GM18867 (cell line): ENCODE measurements around the gene TGM2.

Experiments
- ATAC-seq: cut with Tn5 transposase; IDR thresholded peaks from one replicate; pipeline ENCODE4 v1.9.1; 2021; ENCODE audit warnings: mild to moderate bottlenecking, moderate library complexity; ENCODE audit not compliant: unreplicated experiment

TGM2 gene

GRCh38 chr20:38199501-38200390, 34.7 kb upstream of the TGM2 start:
- no peak for ATAC-seq

DNA sequence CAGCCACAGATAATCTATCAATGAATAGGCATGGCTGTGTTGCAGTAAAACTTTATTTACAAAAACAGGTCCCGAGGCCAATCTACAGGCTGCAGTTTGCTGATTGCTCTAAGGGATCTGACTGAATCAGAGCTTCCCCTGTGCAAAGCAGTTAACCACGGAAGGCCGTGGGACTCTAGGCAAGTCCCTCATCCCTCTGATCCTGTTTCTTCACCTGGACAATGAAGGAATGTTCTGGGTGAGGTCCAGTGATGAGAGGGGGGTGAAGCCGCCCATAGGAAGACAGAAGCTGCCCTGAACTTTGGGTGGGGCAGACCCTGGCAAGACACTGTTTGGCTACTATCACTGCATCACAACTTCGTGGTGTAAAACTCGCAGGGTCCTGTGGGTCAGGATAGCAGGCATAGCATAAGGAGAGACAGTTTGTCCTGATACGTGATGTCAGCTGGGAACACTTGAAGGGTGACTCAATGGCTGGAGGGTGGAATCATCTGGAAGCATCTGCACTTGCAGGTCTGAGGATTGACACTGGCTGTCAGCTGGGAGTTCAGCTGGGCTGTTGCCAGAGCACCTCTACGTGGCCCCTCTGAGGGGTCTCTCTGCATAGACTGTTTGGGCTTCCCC, 33.3 kb upstream of the TGM2 start:
- ATAC-seq: no peak

GRCh38 chr20:38197619-38198018, 32.5 kb upstream of the TGM2 start:
- ATAC-seq: no peak

DNA sequence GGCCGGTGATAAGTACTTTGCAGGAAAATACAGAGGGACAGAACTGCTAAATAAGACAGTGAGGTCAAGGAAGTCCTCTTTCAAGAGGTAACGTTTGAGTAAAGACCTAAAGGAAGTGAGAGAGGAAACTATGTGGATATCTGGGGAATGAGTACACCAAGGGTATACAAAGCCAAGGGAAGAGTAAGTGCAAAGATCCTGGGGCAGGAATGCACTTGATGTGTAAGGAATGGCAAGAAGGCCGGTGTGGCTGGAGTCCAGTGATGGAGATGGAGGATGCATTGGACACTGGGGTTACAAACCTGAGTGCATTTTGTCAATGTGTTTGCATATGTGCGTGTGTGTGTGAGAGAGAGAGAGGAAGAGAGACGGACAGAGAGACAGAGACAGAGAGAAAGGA, 32.1 kb upstream of the TGM2 start:
- ATAC-seq: no peak

DNA sequence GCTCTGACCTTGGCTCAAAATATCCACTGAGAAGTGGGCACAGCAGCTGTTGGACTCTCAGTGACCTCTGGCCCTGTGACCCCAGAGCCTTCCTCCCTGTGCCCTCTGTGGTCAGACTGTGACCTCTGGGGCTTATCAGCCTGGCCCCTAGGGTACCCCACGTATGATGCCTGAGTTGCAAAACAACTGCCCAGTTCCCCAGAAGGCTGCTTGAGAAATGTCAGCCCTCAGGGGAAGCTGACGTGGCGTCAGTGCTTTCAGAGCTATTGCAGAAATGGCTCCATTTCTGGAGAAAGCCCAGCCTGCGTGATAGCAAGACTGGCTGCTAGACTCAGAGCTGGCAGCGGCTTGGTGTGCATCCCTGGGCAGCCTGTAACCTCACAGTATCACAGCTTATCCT, 31.5 kb upstream of the TGM2 start:
- no peak for ATAC-seq

DNA sequence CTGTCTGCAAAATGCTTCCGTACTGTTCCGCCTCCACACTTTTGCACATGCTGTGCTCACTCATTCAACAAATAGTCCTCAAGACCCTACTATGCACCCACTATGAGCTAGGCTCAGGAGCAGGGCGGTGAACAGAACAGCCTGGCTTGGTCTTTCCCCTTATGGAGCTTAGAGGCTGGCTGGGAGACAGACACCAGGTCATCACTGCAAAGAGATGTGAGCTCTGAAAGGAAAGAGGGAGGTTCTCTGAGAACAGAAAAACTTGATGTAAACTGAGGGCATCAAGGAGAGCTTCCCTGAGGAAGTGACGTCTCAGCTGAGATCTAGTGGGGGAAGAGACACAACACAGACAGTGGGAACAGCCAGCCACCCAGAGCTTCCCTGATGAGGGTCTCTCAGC, 31.0 kb upstream of the TGM2 start:
- no peak for ATAC-seq

- no peak for ATAC-seq
Observed at GRCh38 chr20:38195521-38195920, 30.5 kb upstream of the TGM2 start.

DNA sequence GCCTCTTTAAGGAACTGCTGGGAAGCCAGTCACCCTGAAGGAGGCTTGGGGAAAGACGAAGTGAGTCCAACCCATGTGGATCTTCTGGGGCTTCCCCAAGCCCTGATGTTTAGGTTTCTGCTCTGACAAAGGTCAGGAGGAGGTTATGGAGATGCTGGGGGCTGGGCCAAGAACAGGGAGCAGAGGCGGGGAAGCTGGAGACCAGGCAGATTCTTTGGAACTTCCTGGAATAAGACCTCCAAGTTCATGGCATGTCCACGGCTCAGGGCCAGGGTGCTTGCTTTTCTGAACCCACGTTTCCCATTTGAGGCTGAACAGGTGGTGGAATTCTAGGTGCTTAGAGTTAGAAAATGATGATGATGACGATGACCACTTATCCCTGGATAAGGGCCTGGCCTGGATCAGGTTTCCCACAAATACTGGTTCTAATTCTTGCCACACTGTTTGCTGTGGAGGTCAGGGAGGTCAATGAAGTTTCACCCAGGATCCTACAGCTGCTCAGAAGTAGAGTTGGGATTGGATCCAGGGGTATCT, 30.0 kb upstream of the TGM2 start:
- no peak for ATAC-seq

DNA sequence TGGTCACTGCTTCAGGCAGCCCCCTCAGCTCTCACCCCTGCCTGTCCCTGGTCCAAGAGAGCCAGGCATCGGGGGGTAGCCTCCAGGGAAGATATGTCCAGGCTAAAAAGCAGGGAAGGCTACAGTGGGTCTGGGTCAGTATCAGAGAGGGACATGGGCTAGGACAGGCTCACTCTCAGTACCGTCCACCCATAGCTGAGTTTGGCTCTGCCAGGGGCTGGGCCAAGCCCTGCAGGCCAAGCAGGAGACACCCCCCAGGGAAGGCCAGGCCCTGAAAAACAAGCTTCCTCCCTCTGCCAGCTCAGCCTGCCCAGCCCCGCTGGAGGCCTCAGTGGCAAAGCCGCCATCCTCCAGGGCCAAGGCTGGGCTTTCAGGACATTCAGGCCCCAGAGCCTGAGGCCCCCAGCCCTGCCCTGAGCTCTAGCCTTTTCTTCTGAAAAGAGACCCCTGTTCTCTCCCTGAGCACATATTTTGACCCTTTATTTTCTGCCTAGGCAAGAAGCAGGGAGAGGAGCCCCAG, 28.6 kb upstream of the TGM2 start:
- ATAC-seq: no peak

GRCh38 chr20:38192323-38192885, 27.3 kb upstream of the TGM2 start:
- no peak for ATAC-seq

DNA sequence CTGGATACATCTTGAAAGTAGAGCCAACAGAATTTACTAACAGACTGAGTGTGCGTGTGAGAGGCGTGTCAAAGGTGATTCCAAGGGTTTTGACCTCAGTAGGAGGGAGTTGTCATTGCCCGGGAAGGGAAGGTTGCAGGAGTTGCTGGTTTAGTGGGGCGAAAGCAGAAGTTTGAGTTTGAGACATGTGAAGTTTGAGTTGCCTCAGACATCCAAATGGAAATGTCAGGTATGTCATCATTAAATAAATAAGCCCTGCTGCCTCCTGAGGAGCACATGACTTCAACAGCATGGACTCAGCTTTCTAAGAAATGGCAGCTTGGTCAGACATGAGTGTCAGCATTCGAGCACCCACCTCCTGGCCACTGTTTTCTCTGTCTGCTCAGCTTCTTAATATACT, 26.6 kb upstream of the TGM2 start:
- no peak for ATAC-seq

DNA sequence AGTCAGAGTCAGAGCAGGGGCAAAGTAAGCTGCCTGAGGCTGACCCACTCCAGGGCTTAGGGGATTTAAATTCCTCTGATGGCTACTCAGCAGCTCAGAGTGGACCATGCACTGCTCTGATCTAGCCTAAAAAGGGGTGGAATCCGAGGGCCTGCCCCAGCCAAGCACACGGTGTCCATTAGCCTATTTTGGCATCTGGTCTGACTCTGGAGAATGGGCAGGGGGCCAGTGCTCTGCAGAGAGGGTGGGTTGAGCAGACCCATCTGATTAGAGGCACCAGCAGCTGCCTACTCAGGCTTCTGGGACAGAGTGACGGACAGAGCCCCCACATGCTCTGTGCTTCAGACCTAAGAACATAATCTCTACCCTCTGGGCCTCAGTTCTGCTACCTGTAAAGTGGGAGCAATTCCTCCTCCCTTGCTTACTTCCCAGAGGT, 25.9 kb upstream of the TGM2 start:
- no peak for ATAC-seq

GRCh38 chr20:38190166-38190565, 25.1 kb upstream of the TGM2 start:
- no peak for ATAC-seq

- ATAC-seq: no peak
Observed at GRCh38 chr20:38187517-38187916, 22.4 kb upstream of the TGM2 start.

GRCh38 chr20:38186788-38187221, 21.7 kb upstream of the TGM2 start:
- ATAC-seq: no peak

DNA sequence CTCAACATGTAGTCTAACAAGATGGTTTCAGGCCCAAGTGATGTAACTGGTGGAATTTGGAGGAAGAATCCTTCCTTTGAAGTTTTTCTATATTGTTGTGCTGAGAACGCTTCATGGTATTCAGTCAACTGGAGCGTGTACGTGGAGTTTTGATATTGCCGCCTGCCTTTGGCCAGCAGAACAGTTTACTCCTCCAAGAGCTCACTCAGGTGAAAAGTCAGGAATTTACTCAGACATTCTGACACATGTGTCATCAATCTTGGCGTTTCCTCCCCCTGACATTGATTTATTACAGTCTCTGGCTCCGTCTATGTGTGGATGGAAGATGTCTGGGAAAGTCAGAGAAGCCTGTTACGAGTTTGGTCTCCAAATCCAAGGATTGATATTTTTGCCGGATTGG, 19.0 kb upstream of the TGM2 start:
- ATAC-seq: no peak

- no peak for ATAC-seq
Observed at GRCh38 chr20:38181971-38182370, 16.9 kb upstream of the TGM2 start.

DNA sequence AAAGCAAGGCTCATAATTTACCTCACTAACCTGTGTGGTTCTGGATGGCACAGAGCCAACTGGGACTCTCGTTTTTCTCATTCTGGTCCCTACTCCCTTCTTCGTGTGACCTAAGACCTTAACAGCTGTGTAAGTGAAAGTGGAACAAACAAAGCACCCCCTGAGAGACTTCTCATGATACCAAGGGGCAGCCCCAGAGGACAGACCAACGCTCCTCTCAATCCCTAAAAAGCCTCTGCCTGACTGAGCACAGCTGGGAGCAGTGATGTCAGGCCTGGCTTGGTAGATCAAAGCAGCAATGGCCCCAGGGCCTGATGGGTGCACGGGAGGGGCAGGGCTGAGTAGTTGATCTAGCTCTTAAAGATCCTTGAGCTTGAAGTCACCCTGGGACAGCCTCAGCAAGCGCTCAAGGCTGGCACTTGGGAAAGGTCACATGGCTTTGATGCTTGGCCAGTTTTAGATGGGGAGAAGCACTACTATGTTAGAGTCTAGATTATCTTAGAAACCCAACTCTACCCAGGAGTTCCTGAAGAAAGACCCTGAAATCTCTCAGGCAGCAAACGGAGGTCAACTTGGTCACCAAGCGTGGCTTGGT, 16.2 kb upstream of the TGM2 start:
- peak; percentile 73 for ATAC-seq

DNA sequence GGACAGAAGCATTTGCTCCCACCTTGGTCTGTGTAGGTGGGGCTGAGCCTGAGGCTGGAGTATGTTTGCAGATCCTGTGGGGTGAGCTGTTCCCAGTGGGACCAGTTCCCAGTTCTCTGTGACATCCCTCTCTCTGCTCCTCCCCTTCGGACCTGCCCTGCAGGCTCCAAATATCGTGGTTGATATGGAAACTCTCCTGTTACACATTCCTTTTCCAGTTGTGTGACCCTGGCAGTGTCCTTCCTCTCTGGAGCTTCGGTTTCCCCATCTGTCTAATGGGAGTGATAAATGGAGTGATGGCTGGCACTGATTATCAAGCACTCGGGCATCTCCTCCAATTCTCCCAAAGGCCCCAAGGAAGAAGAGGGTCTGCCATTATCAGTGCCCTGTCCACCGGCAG, 15.7 kb upstream of the TGM2 start:
- no peak for ATAC-seq

DNA sequence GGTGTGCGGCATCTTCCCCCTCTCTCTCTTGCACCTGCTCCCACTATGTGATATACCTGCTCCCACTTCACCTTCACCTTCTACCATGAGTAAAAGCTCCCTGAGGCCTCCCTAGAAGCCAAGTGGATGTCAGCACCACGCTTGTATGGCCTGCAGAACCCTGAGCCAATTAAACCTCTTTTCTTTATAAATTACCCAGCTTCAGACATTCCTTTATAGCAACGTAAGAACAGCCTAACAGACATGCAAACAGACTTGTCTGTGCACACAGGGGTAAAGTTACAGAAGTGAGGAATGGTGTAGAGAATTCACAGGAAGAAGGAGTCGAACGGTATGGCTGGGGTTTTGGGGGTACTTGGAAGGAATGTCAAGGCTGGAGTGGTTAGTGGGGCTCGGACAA, 14.8 kb upstream of the TGM2 start:
- no peak for ATAC-seq

DNA sequence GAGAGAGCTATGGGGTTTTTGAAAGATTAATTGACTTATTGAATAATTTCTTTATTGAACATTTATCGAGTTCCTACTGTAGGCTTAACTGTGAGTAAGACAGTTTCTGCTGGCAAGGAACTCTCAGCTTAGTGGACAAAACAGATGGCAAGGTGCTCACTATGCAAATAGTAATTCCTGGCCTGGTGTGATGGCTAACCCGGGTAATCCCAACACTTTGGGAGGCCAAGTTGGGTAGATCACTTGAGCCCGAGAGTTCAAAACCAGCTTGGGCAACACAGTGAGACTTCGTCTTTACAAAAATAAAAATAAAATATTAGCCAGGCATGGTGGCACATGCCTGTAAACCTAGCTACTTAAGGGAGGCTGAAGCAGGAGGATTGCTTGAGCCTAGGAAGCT, 13.5 kb upstream of the TGM2 start:
- ATAC-seq: no peak
